IMR-90 (cell line): ENCODE results near the gene URAD. TPM values are rescaled to one million over a fixed set of nuclear protein-coding genes. Genes with fewer than 3 reads are reported as not detected.

Source experiments
- ATAC-seq: fragments of 200-7000 bp; cut with Tn5 transposase; 2 replicates; pipeline ENCODE4 v1.9.1; 2020; ENCODE audit warnings: low read depth, mild to moderate bottlenecking, moderate library complexity
- BruUV-seq: library from RNA; stranded (reverse); fragments of 400-500 nt; replicated peaks from 2 replicates; lab custom pipeline; 2021; lab: Mats Ljungman, UMichigan
- CTCF ChIA-PET: fragments of 300-600 bp; formaldehyde crosslinking; extraction: SDS; loops from one replicate; lab custom pipeline; 2021; ENCODE audit warnings: antibody characterized with exemption; lab: Yijun Ruan, JAX
- POLR2A ChIA-PET: fragments of 300-600 bp; sonication (Branson Sonifier 250); formaldehyde crosslinking; loops from one replicate; lab custom pipeline; 2022; ENCODE audit warnings: antibody characterized with exemption; ENCODE audit not compliant: unreplicated experiment; lab: Charles Lee
- DNase-seq: peaks from one replicate; pipeline ENCODE4 v3.0.0; 2013
- H2AFZ ChIP-seq: replicated peaks from 2 replicates; pipeline ENCODE3; 2013; ENCODE audit warnings: low read length, mild to moderate bottlenecking; ENCODE audit not compliant: poor library complexity
- H2AK5ac ChIP-seq: 2 replicates; pipeline ENCODE4 v1.6.1; 2013; ENCODE audit warnings: low read depth, low read length, inconsistent platforms
- H2AK9ac ChIP-seq: replicated peaks from 2 replicates; pipeline ENCODE3; 2013; ENCODE audit warnings: mild to moderate bottlenecking, low read depth, low read length, moderate library complexity; ENCODE audit not compliant: poor library complexity
- H2BK120ac ChIP-seq: 2 replicates; pipeline ENCODE4 v1.6.1; 2013; ENCODE audit warnings: low read depth, low read length, inconsistent platforms
- H2BK15ac ChIP-seq: 3 replicates; pipeline ENCODE4 v1.6.1; 2013; ENCODE audit warnings: low read depth, low read length, inconsistent platforms
- H2BK20ac ChIP-seq: 2 replicates; pipeline ENCODE4 v1.6.1; 2013; ENCODE audit warnings: low read depth, mild to moderate bottlenecking, inconsistent platforms, low read length, moderate library complexity
- H2BK5ac ChIP-seq: 2 replicates; pipeline ENCODE4 v1.6.1; 2013; ENCODE audit warnings: mild to moderate bottlenecking, low read depth, low read length, inconsistent platforms; ENCODE audit not compliant: poor library complexity, severe bottlenecking
- H3K14ac ChIP-seq: replicated peaks from 2 replicates; pipeline ENCODE4 v1.6.1; 2013; ENCODE audit warnings: low read depth, low read length, inconsistent platforms
- H3K18ac ChIP-seq: 2 replicates; pipeline ENCODE4 v1.6.1; 2013; ENCODE audit warnings: low read depth, low read length, control low read depth
- H3K23ac ChIP-seq: 2 replicates; pipeline ENCODE4 v1.6.1; 2013; ENCODE audit warnings: low read depth, low read length, inconsistent platforms
- H3K27ac ChIP-seq: 2 replicates; pipeline ENCODE4 v1.5.1; 2013; ENCODE audit warnings: mild to moderate bottlenecking, control low read depth, low read length; ENCODE audit not compliant: insufficient read depth
- H3K27me3 ChIP-seq: 2 replicates; pipeline ENCODE4 v1.6.1; 2013; ENCODE audit warnings: low read length; ENCODE audit not compliant: control insufficient read depth, insufficient read depth
- H3K36me3 ChIP-seq: 2 replicates; pipeline ENCODE4 v1.6.1; 2013; ENCODE audit warnings: low read length, mixed read lengths; ENCODE audit not compliant: control insufficient read depth, insufficient read depth
- H3K4ac ChIP-seq: 2 replicates; pipeline ENCODE4 v1.6.1; 2013; ENCODE audit warnings: low read depth, low read length, inconsistent platforms
- H3K4me1 ChIP-seq: 2 replicates; pipeline ENCODE4 v1.6.1; 2013; ENCODE audit warnings: low read length, mixed read lengths; ENCODE audit not compliant: control insufficient read depth, insufficient read depth
- H3K4me2 ChIP-seq: 2 replicates; pipeline ENCODE4 v1.6.1; 2013; ENCODE audit warnings: low read depth, mild to moderate bottlenecking, control low read depth, low read length, moderate library complexity
- H3K4me3 ChIP-seq: 2 replicates; pipeline ENCODE4 v1.5.1; 2013; ENCODE audit warnings: low read depth, mild to moderate bottlenecking, control low read depth, low read length, moderate library complexity; ENCODE audit not compliant: insufficient read depth
- H3K56ac ChIP-seq: 2 replicates; pipeline ENCODE4 v1.6.1; 2013; ENCODE audit warnings: low read length, inconsistent platforms; ENCODE audit not compliant: insufficient read depth; ENCODE audit errors: extremely low read depth
- H3K79me1 ChIP-seq, 2 experiments: 2 replicates each; pipeline ENCODE4 v1.6.1; 2013; ENCODE audit warnings: low read length in 2 of 2, inconsistent platforms in 1 of 2, low read depth in 1 of 2
- H3K9ac ChIP-seq: 2 replicates; pipeline ENCODE4 v1.6.1; 2013; ENCODE audit warnings: low read depth, low read length, control low read depth
- H3K9me1 ChIP-seq: 2 replicates; pipeline ENCODE4 v1.6.1; 2013; ENCODE audit warnings: low read length, inconsistent platforms; ENCODE audit not compliant: insufficient read depth
- H3K9me3 ChIP-seq: 2 replicates; pipeline ENCODE4 v1.6.1; 2013; ENCODE audit warnings: low read length; ENCODE audit not compliant: control insufficient read depth, insufficient read depth
- H4K20me1 ChIP-seq: 2 replicates; pipeline ENCODE4 v1.6.1; 2013; ENCODE audit warnings: low read length, inconsistent platforms; ENCODE audit not compliant: insufficient read depth
- H4K5ac ChIP-seq: 2 replicates; pipeline ENCODE4 v1.6.1; 2013; ENCODE audit warnings: mild to moderate bottlenecking, low read depth, low read length, control low read depth
- H4K8ac ChIP-seq, 2 experiments: 2 replicates each; pipeline ENCODE4 v1.6.1; 2013; ENCODE audit warnings: low read depth in 2 of 2, low read length in 2 of 2, control low read depth in 1 of 2, inconsistent platforms in 1 of 2
- H4K91ac ChIP-seq: 2 replicates; pipeline ENCODE4 v1.6.1; 2013; ENCODE audit warnings: low read depth, low read length, inconsistent platforms; ENCODE audit not compliant: insufficient read depth
- BHLHE40 ChIP-seq: fragments of 150-350 bp; IDR thresholded peaks from 2 replicates; pipeline ENCODE4 v1.6.1; 2016; ENCODE audit warnings: mild to moderate bottlenecking, low read depth, low read length
- CEBPB ChIP-seq: IDR thresholded peaks from 2 replicates; pipeline ENCODE4 v1.6.1; 2012; ENCODE audit warnings: low read depth, low read length, improper control_type of control experiment
- CHD1 ChIP-seq: IDR thresholded peaks from 2 replicates; pipeline ENCODE4 v1.6.1; 2012; ENCODE audit warnings: low read depth, low read length, improper control_type of control experiment
- CTCF ChIP-seq: conservative IDR thresholded peaks from 2 replicates; pipeline ENCODE4 v1.5.1; 2012; ENCODE audit warnings: mild to moderate bottlenecking, low read depth, low read length, improper control_type of control experiment
- ELK1 ChIP-seq: fragments of 150-350 bp; IDR thresholded peaks from 2 replicates; pipeline ENCODE4 v1.6.1; 2016; ENCODE audit warnings: low read depth, mild to moderate bottlenecking, low read length, moderate library complexity, borderline replicate concordance
- MAFK ChIP-seq: IDR thresholded peaks from 2 replicates; pipeline ENCODE4 v1.6.1; 2012; ENCODE audit warnings: low read depth, low read length, improper control_type of control experiment
- MAZ ChIP-seq: IDR thresholded peaks from 2 replicates; pipeline ENCODE4 v1.6.1; 2012; ENCODE audit warnings: low read depth, mild to moderate bottlenecking, low read length, improper control_type of control experiment, moderate library complexity, borderline replicate concordance
- MXI1 ChIP-seq: IDR thresholded peaks from 2 replicates; pipeline ENCODE4 v1.6.1; 2012; ENCODE audit warnings: low read depth, mild to moderate bottlenecking, low read length, moderate library complexity, borderline replicate concordance
- NFE2L2 ChIP-seq: fragments of 150-350 bp; IDR thresholded peaks from 2 replicates; pipeline ENCODE4 v1.6.1; 2016; ENCODE audit warnings: low read depth, mild to moderate bottlenecking, low read length
- POLR2A ChIP-seq: IDR thresholded peaks from 2 replicates; pipeline ENCODE4 v1.6.1; 2012; ENCODE audit warnings: mild to moderate bottlenecking, low read depth, low read length
- RAD21 ChIP-seq: IDR thresholded peaks from 2 replicates; pipeline ENCODE4 v1.6.1; 2012; ENCODE audit warnings: low read length, improper control_type of control experiment
- RCOR1 ChIP-seq: IDR thresholded peaks from 2 replicates; pipeline ENCODE4 v1.6.1; 2012; ENCODE audit warnings: mild to moderate bottlenecking, low read length, improper control_type of control experiment; ENCODE audit not compliant: insufficient replicate concordance
- RFX5 ChIP-seq: IDR thresholded peaks from 2 replicates; pipeline ENCODE4 v1.8.0; 2012; ENCODE audit warnings: low read depth, mild to moderate bottlenecking, low read length, moderate library complexity
- SMC3 ChIP-seq: fragments of 150-350 bp; IDR thresholded peaks from 2 replicates; pipeline ENCODE4 v1.6.1; 2016; ENCODE audit warnings: low read depth, mild to moderate bottlenecking, antibody characterized with exemption, low read length, moderate library complexity
- USF2 ChIP-seq: fragments of 150-350 bp; IDR thresholded peaks from 2 replicates; pipeline ENCODE4 v1.6.1; 2017; ENCODE audit warnings: mild to moderate bottlenecking, antibody characterized with exemption, low read length, low read depth
- WGBS, 2 experiments: methylation state at CpG; one replicate each; pipeline versions ENCODE4 v1.1.5 to v1.1.7; 2013; ENCODE audit warnings: missing lambda C conversion rate in 2 of 2; ENCODE audit not compliant: insufficient read length in 1 of 2; ENCODE audit errors: extremely low coverage in 2 of 2; 5-methylcytosine and 5-hydroxymethylcytosine counted together
- dilution Hi-C: fragments of 300-500 bp; cut with HindIII; formaldehyde crosslinking; loops from one replicate; pipeline ENCODE4 v1.14.3; 2018; ENCODE audit warnings: low sequenced_read_pairs; ENCODE audit not compliant: unreplicated experiment
- in situ Hi-C: fragments of 300-500 bp; cut with MboI; formaldehyde crosslinking; loops from 3 replicates; pipeline ENCODE4 v1.14.3; 2019; ENCODE audit warnings: low sequenced_read_pairs, inconsistent platforms, mixed read lengths
- intact Hi-C: fragments of 100-400 bp; cut with micrococcal nuclease; formaldehyde crosslinking; loops from 2 replicates; pipeline ENCODE4 v1.10.0; 2022
- polyA plus RNA-seq, 3 experiments: library from polyadenylated mRNA; depleted of rRNA; stranded (reverse); fragments of >200 nt; gene quantifications; 2 replicates each; pipeline ENCODE4 v1.2.3, GENCODE V29; 2012; ENCODE audit warnings: low replicate concordance in 1 of 3
- total RNA-seq: library from RNA; depleted of rRNA; stranded (reverse); fragments of >200 nt; gene quantifications from 2 replicates; pipeline ENCODE4 v1.2.3, GENCODE V29; 2012

Gene URAD
- total and polyA plus RNA-seq, 2 of the 4 experiments (the other 2 are of a cell fraction): not detected

GRCh38 chr13:28012383-28012782, 23.9 kb upstream of the URAD start:
- ChIA-PET CTCF (no interaction called here), POLR2A (interaction anchor here (1.0 kb wide), 1 partner anchor 127 kb away, joined by 3 read pairs; no protein-coding TSS in a partner anchor)
- Histone ChIP-seq H3K9me1 (0 out of 2 replicates have a peak, but pooled peaks cover 4% of the 10 kb centered on the region), H4K8ac (no peak overlapping the region), H3K4me2 (no peak overlapping the region), H2BK15ac (no peak overlapping the region), H2AK5ac (no peak overlapping the region), H3K36me3 (no peaks in the 10 kb centered on the region), H3K9ac (no peak overlapping the region), H3K9me3 (no peaks in the 10 kb centered on the region), H4K91ac (no peak overlapping the region), H3K4me3 (no peak overlapping the region), H4K5ac (no peak overlapping the region), H3K4me1 (no peaks in the 10 kb centered on the region), H3K27ac (no peak overlapping the region), H3K27me3 (peaks cover 3% of the 10 kb centered on the region), H2BK120ac (peak overlapping the region; percentile 46; the same call in 1 of the 2 replicates), H3K4ac (no peak overlapping the region), H2BK20ac (no peak overlapping the region), H3K18ac (no peak overlapping the region), H3K79me1 (no peaks in the 10 kb centered on the region), H4K20me1 (no peaks in the 10 kb centered on the region), H2AK9ac (no peak overlapping the region), H2AFZ (no peak overlapping the region), H3K14ac (no peak overlapping the region), H3K23ac (no peak overlapping the region), H2BK5ac (no peak overlapping the region), H3K56ac (no peak overlapping the region)
- in situ Hi-C loops: no loop called here
- no TSS peak for BruUV-seq
- intact Hi-C loops: no loop called here
- TF ChIP-seq USF2: no peak
- TF ChIP-seq MAZ: no peak
- TF ChIP-seq MXI1: no peak
- no peak for TF ChIP-seq ELK1
- TF ChIP-seq BHLHE40: no peak
- TF ChIP-seq RFX5: no peak
- no peak for TF ChIP-seq POLR2A
- TF ChIP-seq MAFK: no peak
- no peak for TF ChIP-seq RAD21
- TF ChIP-seq SMC3: no peak
- no peak for TF ChIP-seq CEBPB
- no peak for TF ChIP-seq CTCF
- TF ChIP-seq CHD1: no peak
- no peak for TF ChIP-seq RCOR1
- no peak for TF ChIP-seq NFE2L2
- 81% methylated on average over 3 of the region's 4 CpGs; no CpG with 5 or more reads in 1 of the 2 experiments for WGBS, 2 experiments
- DNase-seq (peak; percentile 59), ATAC-seq (peak; percentile 56)
- dilution Hi-C loops: no loop called here
